GM18511 (cell line): ENCODE measurements around the gene ADGRL3.
"Not testable (repeated sequence)": the region's sequence is repeated elsewhere in the genome, so short reads cannot be mapped to it uniquely, and the experiment has no call there.

Experiments
- ATAC-seq: cut with Tn5 transposase; IDR thresholded peaks from one replicate; pipeline ENCODE4 v1.9.1; 2021; ENCODE audit warnings: mild to moderate bottlenecking, moderate library complexity; ENCODE audit not compliant: unreplicated experiment

Gene ADGRL3

GRCh38 chr4:61336488-61336887 lies 136.4 kb downstream of the ADGRL3 start:
- no peak for ATAC-seq

- ATAC-seq, result no peak
Observed at GRCh38 chr4:61336916-61337315, 136.8 kb downstream of the ADGRL3 start.

GRCh38 chr4:61342061-61342460 lies 141.9 kb downstream of the ADGRL3 start:
- no peak for ATAC-seq

GRCh38 chr4:61350932-61351331 lies 150.8 kb downstream of the ADGRL3 start:
- ATAC-seq, result no peak

GRCh38 chr4:61356696-61357095 lies 156.6 kb downstream of the ADGRL3 start:
- no peak for ATAC-seq

- ATAC-seq, result no peak
Observed at GRCh38 chr4:61359301-61359700, 159.2 kb downstream of the ADGRL3 start.

GRCh38 chr4:61372817-61373216 lies 172.7 kb downstream of the ADGRL3 start:
- not testable (repeated sequence) for ATAC-seq

GRCh38 chr4:61373901-61374440 lies 173.8 kb downstream of the ADGRL3 start:
- ATAC-seq, result no peak

- no peak for ATAC-seq
Observed at GRCh38 chr4:61374447-61374891, 174.3 kb downstream of the ADGRL3 start.

GRCh38 chr4:61375301-61375700 lies 175.2 kb downstream of the ADGRL3 start:
- no peak for ATAC-seq

- no peak for ATAC-seq
Observed at GRCh38 chr4:61376301-61376700, 176.2 kb downstream of the ADGRL3 start.

GRCh38 chr4:61379406-61379805 lies 179.3 kb downstream of the ADGRL3 start:
- no peak for ATAC-seq

GRCh38 chr4:61380865-61381264 lies 180.7 kb downstream of the ADGRL3 start:
- ATAC-seq, result no peak

- no peak for ATAC-seq
Observed at GRCh38 chr4:61385256-61385655, 185.1 kb downstream of the ADGRL3 start.

- ATAC-seq, result not testable (repeated sequence)
Observed at GRCh38 chr4:61387372-61387771, 187.2 kb downstream of the ADGRL3 start.

- no peak for ATAC-seq
Observed at GRCh38 chr4:61389640-61390039, 189.5 kb downstream of the ADGRL3 start.

GRCh38 chr4:61395754-61396153 lies 195.6 kb downstream of the ADGRL3 start:
- ATAC-seq, result no peak

- ATAC-seq, result no peak
Observed at GRCh38 chr4:61397174-61397573, 197.0 kb downstream of the ADGRL3 start.

GRCh38 chr4:61400439-61401038 lies 200.4 kb downstream of the ADGRL3 start:
- no peak for ATAC-seq

- no peak for ATAC-seq
Observed at GRCh38 chr4:61401771-61402170, 201.6 kb downstream of the ADGRL3 start.

GRCh38 chr4:61405307-61405706 lies 205.2 kb downstream of the ADGRL3 start:
- ATAC-seq, result no peak

GRCh38 chr4:61406677-61407076 lies 206.6 kb downstream of the ADGRL3 start:
- no peak for ATAC-seq
